Measurements from ENCODE around the gene NR2C2AP.

- no peak for TF ChIP-seq EP300 (IDR thresholded peaks at IDR 0.05)
- no peak for TF ChIP-seq CTCF (IDR thresholded peaks at IDR 0.05)
- TF ChIP-seq POLR2A (IDR thresholded peaks at IDR 0.05): no peak
- TF ChIP-seq POLR2AphosphoS5 (IDR thresholded peaks at IDR 0.05): no peak
These were observed 555 bp downstream of the NR2C2AP start for GRCh38 chr19:19202707-19203011.

Measured in sigmoid colon (tissue), 4 donors.